Measurements from ENCODE around the gene KIF1C.

The KIF1C gene

DNA sequence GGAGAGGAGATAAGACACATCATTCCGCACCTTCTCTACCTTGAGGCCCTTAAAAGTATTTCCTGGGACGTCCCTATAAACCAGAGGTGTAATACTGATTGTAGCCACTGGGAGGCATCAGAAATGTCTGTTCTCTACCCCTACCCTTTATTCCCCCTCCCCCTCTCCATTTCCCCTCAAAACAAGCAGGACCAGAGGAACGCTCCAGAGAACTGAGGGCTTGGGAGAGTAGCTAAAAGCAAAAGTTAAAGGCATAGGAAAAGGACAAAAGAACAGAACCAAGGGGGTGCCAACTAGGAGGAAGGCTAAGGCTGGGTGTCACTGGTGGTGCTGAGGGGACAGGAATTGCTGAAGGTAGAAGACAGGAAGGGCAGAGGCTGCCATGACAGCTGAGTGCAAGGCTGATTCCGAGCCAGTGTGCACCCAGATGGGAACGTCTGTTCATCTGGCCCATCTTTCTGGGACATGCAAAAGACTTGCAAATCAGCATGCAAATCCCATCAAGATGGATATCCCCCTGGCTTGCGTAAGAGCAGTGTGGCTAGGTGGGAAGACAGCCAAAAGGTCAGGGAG, 17.0 kb upstream of the KIF1C start:
- peaks cover 2 to 6% of the 10 kb centered on the region in 2 donors for H3K4me1 ChIP-seq (ENCODE audit: control insufficient read depth in 2 of 2, insufficient read depth in 2 of 2, low read length in 2 of 2)
- no peak overlapping the region for H3K27ac ChIP-seq (ENCODE audit: low read depth in 2 of 2, low read length in 2 of 2)
- H3K36me3 ChIP-seq (ENCODE audit: control insufficient read depth in 2 of 2, insufficient read depth in 2 of 2, low read length in 2 of 2): peaks cover 43 to 56% of the 10 kb centered on the region in 2 donors
- H3K4me3 ChIP-seq (ENCODE audit: low read length in 2 of 2): no peak overlapping the region
- no peaks in the 10 kb centered on the region for H3K27me3 ChIP-seq (ENCODE audit: control insufficient read depth in 2 of 2, insufficient read depth in 2 of 2, low read length in 2 of 2)
- H3K9ac ChIP-seq (ENCODE audit: low read depth in 1 of 2, low read length in 2 of 2): no peak overlapping the region
- no peaks in the 10 kb centered on the region for H3K9me3 ChIP-seq (ENCODE audit: control insufficient read depth in 2 of 2, low read length in 2 of 2)

DNA sequence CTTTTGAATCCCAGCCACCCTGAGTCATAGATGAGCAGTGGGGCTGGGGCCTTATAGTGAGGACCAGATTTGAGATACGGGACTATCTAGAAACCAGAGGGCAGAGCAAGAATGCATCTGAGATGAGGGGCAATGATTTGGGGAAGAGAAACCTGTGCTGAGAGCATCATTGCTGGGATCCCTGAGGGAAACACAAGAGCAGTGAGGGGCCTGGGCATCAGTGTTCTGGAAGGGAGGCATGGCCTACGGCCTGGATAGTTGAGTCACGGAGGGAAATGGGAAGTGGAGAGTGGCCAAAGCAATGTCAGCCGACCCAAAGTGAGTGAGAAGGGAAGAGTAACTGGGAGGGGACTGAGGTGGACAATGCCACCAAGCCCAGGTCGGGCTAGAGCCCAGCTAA, 15.4 kb upstream of the KIF1C start:
- Histone ChIP-seq H3K4me1 (ENCODE audit: control insufficient read depth in 2 of 2, insufficient read depth in 2 of 2, low read length in 2 of 2) (peaks cover 14 to 15% of the 10 kb centered on the region in 2 donors), H3K36me3 (ENCODE audit: control insufficient read depth in 2 of 2, insufficient read depth in 2 of 2, low read length in 2 of 2) (peaks cover 38 to 46% of the 10 kb centered on the region in 2 donors), H3K4me3 (ENCODE audit: low read length in 2 of 2) (no peak overlapping the region), H3K9ac (ENCODE audit: low read depth in 1 of 2, low read length in 2 of 2) (no peak overlapping the region), H3K9me3 (ENCODE audit: control insufficient read depth in 2 of 2, low read length in 2 of 2) (no peaks in the 10 kb centered on the region), H3K27ac (ENCODE audit: low read depth in 2 of 2, low read length in 2 of 2) (no peak overlapping the region), H3K27me3 (ENCODE audit: control insufficient read depth in 2 of 2, insufficient read depth in 2 of 2, low read length in 2 of 2) (no peaks in the 10 kb centered on the region)

DNA sequence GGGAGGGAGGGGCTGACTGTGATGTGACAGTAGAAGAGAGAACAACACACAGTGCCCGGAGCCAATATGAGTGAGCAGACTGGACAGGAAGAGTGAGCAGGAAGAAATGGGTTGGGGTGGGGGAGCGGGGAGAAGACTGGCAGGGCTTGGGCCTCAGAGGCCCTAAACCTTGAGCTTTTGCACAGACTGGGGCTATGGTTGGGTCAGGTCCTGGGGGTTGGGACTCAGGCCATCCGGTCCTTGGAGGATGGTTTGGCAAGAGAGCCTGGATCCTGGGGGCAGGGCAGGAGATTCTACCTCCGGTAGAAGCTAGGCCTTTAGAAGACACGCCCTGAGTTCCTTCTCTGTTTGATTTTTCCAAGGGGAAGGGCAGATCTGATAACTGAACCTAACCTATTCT, 11.3 kb upstream of the KIF1C start:
- Histone ChIP-seq H3K27me3 (ENCODE audit: control insufficient read depth in 2 of 2, insufficient read depth in 2 of 2, low read length in 2 of 2) (no peaks in the 10 kb centered on the region), H3K9me3 (ENCODE audit: control insufficient read depth in 2 of 2, low read length in 2 of 2) (no peaks in the 10 kb centered on the region), H3K4me1 (ENCODE audit: control insufficient read depth in 2 of 2, insufficient read depth in 2 of 2, low read length in 2 of 2) (peaks cover 21 to 27% of the 10 kb centered on the region in 2 donors), H3K9ac (ENCODE audit: low read depth in 1 of 2, low read length in 2 of 2) (peak overlapping the region; percentile 91 to 92), H3K27ac (ENCODE audit: low read depth in 2 of 2, low read length in 2 of 2) (peak overlapping the region; percentile 92 to 94), H3K36me3 (ENCODE audit: control insufficient read depth in 2 of 2, insufficient read depth in 2 of 2, low read length in 2 of 2) (peaks cover 13 to 16% of the 10 kb centered on the region in 2 donors), H3K4me3 (ENCODE audit: low read length in 2 of 2) (peak overlapping the region; percentile 86 to 88)

- peaks cover 21 to 27% of the 10 kb centered on the region in 2 donors for H3K4me1 ChIP-seq (ENCODE audit: control insufficient read depth in 2 of 2, insufficient read depth in 2 of 2, low read length in 2 of 2)
- no peaks in the 10 kb centered on the region for H3K27me3 ChIP-seq (ENCODE audit: control insufficient read depth in 2 of 2, insufficient read depth in 2 of 2, low read length in 2 of 2)
- H3K9ac ChIP-seq (ENCODE audit: low read depth in 1 of 2, low read length in 2 of 2): peak within 1 kb of the TSS; percentile 91 to 92
- H3K27ac ChIP-seq (ENCODE audit: low read depth in 2 of 2, low read length in 2 of 2): peak within 1 kb of the TSS; percentile 92 to 94
- H3K4me3 ChIP-seq (ENCODE audit: low read length in 2 of 2): peak within 1 kb of the TSS; percentile 86 to 88
- no peaks in the 10 kb centered on the region for H3K9me3 ChIP-seq (ENCODE audit: control insufficient read depth in 2 of 2, low read length in 2 of 2)
- H3K36me3 ChIP-seq (ENCODE audit: control insufficient read depth in 2 of 2, insufficient read depth in 2 of 2, low read length in 2 of 2): peaks cover 10 to 13% of the 10 kb centered on the region in 2 donors
Measured at GRCh38 chr17:4986951-4987766, 10.6 kb upstream of the KIF1C start, which contains the start of gene CAMTA2. Gene CAMTA2, minus strand, starts transcription at chr17:4987675. Its CDS starts 1,453 bp downstream, at chr17:4986222.

GRCh38 chr17:4987767-4988567, 9.8 kb upstream of the KIF1C start:
- Histone ChIP-seq H3K36me3 (ENCODE audit: control insufficient read depth in 2 of 2, insufficient read depth in 2 of 2, low read length in 2 of 2) (peaks cover 2 to 5% of the 10 kb centered on the region in 2 donors), H3K27ac (ENCODE audit: low read depth in 2 of 2, low read length in 2 of 2) (peak overlapping the region; percentile 92 to 94), H3K9ac (ENCODE audit: low read depth in 1 of 2, low read length in 2 of 2) (peak overlapping the region; percentile 91 to 92), H3K4me1 (ENCODE audit: control insufficient read depth in 2 of 2, insufficient read depth in 2 of 2, low read length in 2 of 2) (peaks cover 21 to 27% of the 10 kb centered on the region in 2 donors), H3K4me3 (ENCODE audit: low read length in 2 of 2) (peak overlapping the region; percentile 86 to 88), H3K9me3 (ENCODE audit: control insufficient read depth in 2 of 2, low read length in 2 of 2) (no peaks in the 10 kb centered on the region), H3K27me3 (ENCODE audit: control insufficient read depth in 2 of 2, insufficient read depth in 2 of 2, low read length in 2 of 2) (no peaks in the 10 kb centered on the region)

DNA sequence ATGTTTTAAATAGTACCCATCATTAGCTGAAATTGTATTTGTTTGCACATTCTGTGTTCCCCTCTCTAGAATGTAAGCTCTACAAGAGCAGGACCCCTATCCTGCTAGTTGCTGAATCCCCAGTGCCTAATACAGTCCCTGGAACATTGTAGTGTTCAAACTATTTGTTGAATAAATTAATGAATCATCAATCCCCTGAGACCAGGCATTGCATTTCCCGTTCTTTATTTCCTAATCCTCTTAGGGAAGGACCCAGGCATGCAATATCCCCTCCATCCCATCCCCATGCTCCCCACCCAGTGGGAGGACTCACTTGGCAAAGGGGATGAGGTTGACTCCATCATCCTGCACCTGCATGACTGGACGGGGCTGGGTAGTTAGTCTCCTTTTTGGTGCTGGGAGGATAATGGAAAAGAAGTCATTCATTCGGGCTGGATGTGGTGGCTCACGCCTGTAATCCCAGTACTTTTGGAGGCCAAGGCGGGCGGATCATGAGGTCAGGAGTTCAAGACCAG, 3.6 kb upstream of the KIF1C start:
- Histone ChIP-seq H3K9me3 (ENCODE audit: control insufficient read depth in 2 of 2, low read length in 2 of 2) (no peaks in the 10 kb centered on the region), H3K27ac (ENCODE audit: low read depth in 2 of 2, low read length in 2 of 2) (no peak overlapping the region), H3K27me3 (ENCODE audit: control insufficient read depth in 2 of 2, insufficient read depth in 2 of 2, low read length in 2 of 2) (no peaks in the 10 kb centered on the region), H3K4me3 (ENCODE audit: low read length in 2 of 2) (no peak overlapping the region), H3K4me1 (ENCODE audit: control insufficient read depth in 2 of 2, insufficient read depth in 2 of 2, low read length in 2 of 2) (peaks cover 12 to 14% of the 10 kb centered on the region in 2 donors), H3K36me3 (ENCODE audit: control insufficient read depth in 2 of 2, insufficient read depth in 2 of 2, low read length in 2 of 2) (no peaks in the 10 kb centered on the region), H3K9ac (ENCODE audit: low read depth in 1 of 2, low read length in 2 of 2) (no peak overlapping the region)

- peak overlapping the region; percentile 90 for H3K9ac ChIP-seq (ENCODE audit: low read depth in 1 of 2, low read length in 2 of 2)
- H3K27ac ChIP-seq (ENCODE audit: low read depth in 2 of 2, low read length in 2 of 2): peak overlapping the region; percentile 85 to 87
- no peaks in the 10 kb centered on the region for H3K27me3 ChIP-seq (ENCODE audit: control insufficient read depth in 2 of 2, insufficient read depth in 2 of 2, low read length in 2 of 2)
- peaks cover 22 to 25% of the 10 kb centered on the region in 2 donors for H3K4me1 ChIP-seq (ENCODE audit: control insufficient read depth in 2 of 2, insufficient read depth in 2 of 2, low read length in 2 of 2)
- peak overlapping the region; percentile 93 to 98 for H3K4me3 ChIP-seq (ENCODE audit: low read length in 2 of 2)
- peaks cover 21 to 22% of the 10 kb centered on the region in 2 donors for H3K36me3 ChIP-seq (ENCODE audit: control insufficient read depth in 2 of 2, insufficient read depth in 2 of 2, low read length in 2 of 2)
- no peaks in the 10 kb centered on the region for H3K9me3 ChIP-seq (ENCODE audit: control insufficient read depth in 2 of 2, low read length in 2 of 2)
Measured at GRCh38 chr17:4998027-4998731, 429 bp downstream of the KIF1C start.

DNA sequence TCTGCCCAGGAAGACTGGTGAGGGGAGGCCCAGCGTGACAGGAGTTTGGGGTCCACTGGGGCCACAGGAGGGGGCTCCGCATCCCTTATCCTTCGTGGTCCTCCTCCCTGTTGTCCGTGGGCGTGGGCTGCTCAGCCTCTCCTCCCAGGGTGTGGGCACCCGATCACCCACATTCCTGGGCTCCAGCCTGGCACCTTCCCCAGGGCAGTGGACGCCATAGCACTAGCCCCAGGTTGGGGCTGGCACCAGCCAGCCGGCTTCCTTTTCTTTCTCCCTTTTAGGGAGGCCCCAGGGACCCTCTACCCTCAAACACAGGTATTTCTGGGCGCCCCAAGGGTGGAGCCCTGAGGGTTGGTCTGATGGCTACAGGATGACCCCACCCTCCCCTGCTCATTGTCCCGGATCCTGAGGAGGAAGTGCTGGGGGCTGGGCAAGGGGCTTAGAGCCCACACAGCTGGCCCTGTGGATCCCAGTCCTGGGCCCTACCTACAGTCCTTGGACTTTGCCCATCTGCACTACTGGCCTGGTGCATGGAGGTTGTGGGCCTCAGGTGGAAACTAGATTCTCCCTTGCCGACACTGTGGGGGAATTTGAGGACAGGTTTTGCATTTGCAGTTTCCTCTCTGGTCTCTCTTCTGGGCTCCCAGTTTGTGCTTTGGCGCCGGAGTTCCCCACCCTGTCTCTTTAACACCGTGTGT, 1.1 kb downstream of the KIF1C start:
- H3K4me3 ChIP-seq (ENCODE audit: low read length in 2 of 2): peak overlapping the region; percentile 93 to 98
- H3K27ac ChIP-seq (ENCODE audit: low read depth in 2 of 2, low read length in 2 of 2): peak overlapping the region; percentile 85 to 87
- H3K9me3 ChIP-seq (ENCODE audit: control insufficient read depth in 2 of 2, low read length in 2 of 2): no peaks in the 10 kb centered on the region
- peaks cover 28 to 29% of the 10 kb centered on the region in 2 donors for H3K36me3 ChIP-seq (ENCODE audit: control insufficient read depth in 2 of 2, insufficient read depth in 2 of 2, low read length in 2 of 2)
- H3K9ac ChIP-seq (ENCODE audit: low read depth in 1 of 2, low read length in 2 of 2): peak overlapping the region; percentile 90
- no peaks in the 10 kb centered on the region for H3K27me3 ChIP-seq (ENCODE audit: control insufficient read depth in 2 of 2, insufficient read depth in 2 of 2, low read length in 2 of 2)
- H3K4me1 ChIP-seq (ENCODE audit: control insufficient read depth in 2 of 2, insufficient read depth in 2 of 2, low read length in 2 of 2): peaks cover 22 to 25% of the 10 kb centered on the region in 2 donors
